Retinal pigment epithelial cell (primary cell): ENCODE measurements around the gene ADAMTS5.

Experiments used
- DNase-seq: peaks from one replicate; pipeline ENCODE4 v3.0.0-alpha.2; 2010; ENCODE audit warnings: low read depth
- H3K4me3 ChIP-seq: 2 replicates; pipeline ENCODE4 v1.5.1; 2011; ENCODE audit warnings: mild to moderate bottlenecking, low read length, control low read depth, moderate library complexity
- TF ChIP-seq, protein P1 (sequence below): conservative IDR thresholded peaks from 2 replicates; pipeline ENCODE4 v1.5.1; 2011; ENCODE audit warnings: low read depth, low read length, control low read depth, inconsistent platforms

Gene ADAMTS5

DNA sequence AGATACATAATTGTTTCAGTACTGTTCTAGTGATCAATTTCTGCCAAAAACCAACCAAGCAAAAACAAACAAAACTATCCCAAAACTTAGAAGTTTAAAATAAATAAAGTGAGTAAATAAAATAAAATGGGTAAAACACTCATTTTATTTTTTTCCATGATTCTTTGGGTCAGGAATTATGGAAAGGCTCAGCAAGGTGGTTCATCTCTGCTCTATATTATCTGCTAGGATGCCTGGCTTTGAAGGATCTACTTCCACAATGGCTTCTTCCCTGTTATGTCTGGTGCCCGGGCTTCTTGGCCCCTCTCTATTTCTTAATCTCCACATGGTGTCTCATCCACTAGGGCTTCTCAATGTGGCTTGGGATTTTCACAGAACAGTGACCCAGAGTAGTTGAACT is 92.5 kb downstream of the ADAMTS5 start:
- TF ChIP-seq, protein P1, sequence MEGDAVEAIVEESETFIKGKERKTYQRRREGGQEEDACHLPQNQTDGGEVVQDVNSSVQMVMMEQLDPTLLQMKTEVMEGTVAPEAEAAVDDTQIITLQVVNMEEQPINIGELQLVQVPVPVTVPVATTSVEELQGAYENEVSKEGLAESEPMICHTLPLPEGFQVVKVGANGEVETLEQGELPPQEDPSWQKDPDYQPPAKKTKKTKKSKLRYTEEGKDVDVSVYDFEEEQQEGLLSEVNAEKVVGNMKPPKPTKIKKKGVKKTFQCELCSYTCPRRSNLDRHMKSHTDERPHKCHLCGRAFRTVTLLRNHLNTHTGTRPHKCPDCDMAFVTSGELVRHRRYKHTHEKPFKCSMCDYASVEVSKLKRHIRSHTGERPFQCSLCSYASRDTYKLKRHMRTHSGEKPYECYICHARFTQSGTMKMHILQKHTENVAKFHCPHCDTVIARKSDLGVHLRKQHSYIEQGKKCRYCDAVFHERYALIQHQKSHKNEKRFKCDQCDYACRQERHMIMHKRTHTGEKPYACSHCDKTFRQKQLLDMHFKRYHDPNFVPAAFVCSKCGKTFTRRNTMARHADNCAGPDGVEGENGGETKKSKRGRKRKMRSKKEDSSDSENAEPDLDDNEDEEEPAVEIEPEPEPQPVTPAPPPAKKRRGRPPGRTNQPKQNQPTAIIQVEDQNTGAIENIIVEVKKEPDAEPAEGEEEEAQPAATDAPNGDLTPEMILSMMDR: no peak
- no peak overlapping the region for H3K4me3 ChIP-seq
- DNase-seq: no peak
